ENCODE results near the gene RARA. TPM values are rescaled to one million over a fixed set of nuclear protein-coding genes. Genes with fewer than 3 reads are reported as not detected.

Gene RARA
- total RNA-seq, 1 donor from 2014 or later, result 18.6 TPM

DNA sequence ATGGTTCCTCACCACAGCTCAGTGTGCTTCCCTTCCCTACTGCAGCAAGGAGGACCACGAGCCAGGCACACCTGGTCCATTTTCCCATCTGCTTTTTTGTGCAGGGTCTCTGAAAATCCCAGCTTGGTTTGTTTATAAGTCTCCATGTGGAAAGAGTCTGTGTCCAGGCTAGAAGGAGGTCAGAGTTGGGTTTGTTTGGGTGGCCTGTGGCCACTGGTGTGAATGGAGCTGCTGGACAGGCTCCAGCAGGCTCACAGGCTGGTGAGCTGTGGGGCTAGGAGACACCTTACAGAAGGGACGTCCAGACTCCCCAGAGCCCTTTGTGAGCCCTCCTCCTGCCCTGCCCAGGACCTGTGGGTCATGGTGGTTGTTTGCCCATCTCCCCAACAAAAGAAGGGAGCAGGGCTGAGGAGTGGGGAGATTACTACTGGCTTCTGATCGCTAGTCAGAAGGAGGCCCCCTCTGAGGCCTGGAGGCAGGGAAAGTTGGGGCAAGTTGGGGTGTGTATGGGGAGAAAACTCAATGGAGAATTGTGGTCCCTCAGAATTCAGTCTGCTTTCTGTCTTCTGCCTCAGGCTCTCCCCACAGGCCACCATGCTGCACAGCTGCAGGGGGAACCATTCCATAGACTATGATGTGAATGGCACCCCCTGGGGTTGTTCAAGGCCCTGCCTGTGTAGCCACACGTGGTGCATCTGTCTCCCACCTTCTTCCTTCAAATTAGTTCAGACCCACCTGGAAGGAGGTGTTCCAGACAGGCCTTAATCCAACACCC, 4.1 kb downstream of the RARA start:
- intact Hi-C loops (cut with micrococcal nuclease), result no loop called here
- ATAC-seq (no peak), DNase-seq (no peak)

DNA sequence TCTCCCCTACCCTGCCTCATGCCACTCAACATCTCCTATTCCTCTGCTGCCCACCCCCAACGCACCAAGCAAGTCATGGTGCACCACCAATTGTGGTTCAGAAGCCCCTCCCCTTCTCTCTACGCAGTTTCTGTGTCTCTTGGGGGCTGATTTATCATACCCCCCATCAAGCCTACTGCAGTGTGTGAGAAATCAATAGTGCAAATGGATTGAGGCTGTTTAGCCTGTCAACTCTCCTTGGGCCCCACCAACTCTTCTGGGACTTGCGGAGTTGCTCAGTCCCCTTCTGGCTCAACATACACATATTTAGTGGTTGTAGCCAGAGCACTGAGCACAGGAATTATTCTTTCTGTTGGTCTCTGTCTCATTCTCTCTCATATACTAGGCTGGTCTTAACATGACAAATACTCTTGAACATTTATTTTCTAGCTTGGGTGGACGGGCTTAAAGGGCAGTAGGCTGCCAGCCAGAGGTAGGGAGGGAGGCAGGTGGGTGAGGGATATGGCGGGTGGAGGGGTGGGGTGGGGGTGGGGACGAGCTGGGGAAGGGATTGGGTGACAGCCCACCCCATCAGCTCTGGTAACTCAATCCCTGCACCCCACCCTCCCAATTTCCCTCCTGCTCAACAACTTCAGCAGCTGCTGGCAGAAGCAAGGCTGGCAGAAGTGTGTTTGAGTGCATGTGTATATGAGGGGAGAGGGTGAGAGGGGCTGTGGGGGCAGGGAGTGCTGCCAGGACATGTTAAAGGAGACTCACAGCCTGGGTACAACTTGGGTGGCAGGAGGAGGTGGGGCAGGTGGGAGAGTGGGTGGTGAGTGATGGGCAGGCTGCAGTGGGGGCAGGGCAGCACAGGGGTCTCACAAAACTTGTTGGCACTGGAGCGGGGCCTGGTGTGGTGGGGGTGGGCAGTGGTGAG, 4.9 kb downstream of the RARA start:
- ATAC-seq, result no peak
- intact Hi-C loops (cut with micrococcal nuclease), result no loop called here
- no peak for DNase-seq

GRCh38 chr17:40314584-40314956, 5.6 kb downstream of the RARA start:
- DNase-seq (peak; percentile 92), ATAC-seq (peak; percentile 8)
- intact Hi-C loops (cut with micrococcal nuclease), result no loop called here

DNA sequence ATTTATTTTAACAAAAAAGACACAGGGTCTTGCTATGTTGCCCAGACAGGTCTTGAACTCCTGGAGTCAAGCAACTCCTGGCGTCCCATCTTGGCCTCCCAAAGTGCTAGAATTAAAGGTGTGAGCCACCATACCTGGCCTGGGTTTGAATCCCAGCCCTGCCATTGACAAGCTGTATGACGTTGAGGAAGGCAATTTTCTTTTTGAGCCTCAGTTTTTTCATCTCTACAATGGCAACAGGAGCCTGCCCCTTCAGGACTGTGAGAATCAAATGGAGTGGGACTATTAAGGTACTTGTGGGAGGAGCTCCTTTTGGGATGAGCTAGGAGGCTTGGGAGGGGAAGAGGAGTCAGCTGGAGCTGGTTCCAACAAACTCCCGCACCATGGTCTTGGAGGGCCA, 6.2 kb downstream of the RARA start:
- ATAC-seq, result no peak
- intact Hi-C loops (cut with micrococcal nuclease), result no loop called here
- DNase-seq, result no peak

GRCh38 chr17:40315678-40316570, 6.9 kb downstream of the RARA start:
- ATAC-seq (no peak), DNase-seq (no peak)
- intact Hi-C loops (cut with micrococcal nuclease), result no loop called here

GRCh38 chr17:40316571-40317344, 7.8 kb downstream of the RARA start:
- ATAC-seq (peak; percentile 21), DNase-seq (peak; percentile 84)
- intact Hi-C loops (cut with micrococcal nuclease), result no loop called here

DNA sequence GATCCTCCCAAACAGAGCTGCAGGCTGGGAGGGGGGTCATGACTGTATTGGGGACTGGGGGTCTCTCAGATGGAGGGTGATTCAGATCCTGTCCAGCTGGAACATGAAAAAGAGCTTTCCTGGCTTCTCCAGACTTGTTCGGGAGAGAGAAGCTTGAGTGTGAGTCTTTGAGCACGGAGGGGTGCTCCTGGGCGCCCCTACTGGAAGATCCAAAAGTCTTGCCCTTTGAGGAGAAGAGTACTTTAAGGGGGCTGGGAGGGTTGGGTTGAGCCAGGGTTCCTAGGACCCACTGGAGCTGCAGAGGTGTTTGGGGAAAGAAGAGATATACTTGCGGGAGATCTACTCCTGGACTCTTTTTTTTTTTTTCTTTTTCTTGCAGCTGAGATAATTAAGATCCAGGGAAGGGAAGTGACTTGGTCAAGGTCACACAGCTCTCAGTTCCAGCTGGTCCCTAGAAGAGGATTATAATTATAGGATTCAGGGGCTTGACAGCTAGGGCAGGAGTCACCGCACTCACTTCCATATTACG, 8.4 kb downstream of the RARA start:
- peak; percentile 69 for DNase-seq
- peak; percentile 27 for ATAC-seq
- intact Hi-C loops (cut with micrococcal nuclease), result no loop called here

- intact Hi-C loops (cut with micrococcal nuclease), result no loop called here
- ATAC-seq, result peak; percentile 85
These were observed 9.2 kb downstream of the RARA start for GRCh38 chr17:40317880-40318829.

GRCh38 chr17:40318830-40319391, 9.9 kb downstream of the RARA start:
- intact Hi-C loops (cut with micrococcal nuclease), result no loop called here
- no peak for ATAC-seq
- no peak for DNase-seq

More at GRCh38 chr17:40317880-40318829, 9.2 kb downstream of the RARA start:
- peak; percentile 97 for DNase-seq

GRCh38 chr17:40319651-40320540, 10.9 kb downstream of the RARA start:
- intact Hi-C loops (cut with micrococcal nuclease), result no loop called here
- peak; percentile 73 for DNase-seq
- ATAC-seq, result no peak

DNA sequence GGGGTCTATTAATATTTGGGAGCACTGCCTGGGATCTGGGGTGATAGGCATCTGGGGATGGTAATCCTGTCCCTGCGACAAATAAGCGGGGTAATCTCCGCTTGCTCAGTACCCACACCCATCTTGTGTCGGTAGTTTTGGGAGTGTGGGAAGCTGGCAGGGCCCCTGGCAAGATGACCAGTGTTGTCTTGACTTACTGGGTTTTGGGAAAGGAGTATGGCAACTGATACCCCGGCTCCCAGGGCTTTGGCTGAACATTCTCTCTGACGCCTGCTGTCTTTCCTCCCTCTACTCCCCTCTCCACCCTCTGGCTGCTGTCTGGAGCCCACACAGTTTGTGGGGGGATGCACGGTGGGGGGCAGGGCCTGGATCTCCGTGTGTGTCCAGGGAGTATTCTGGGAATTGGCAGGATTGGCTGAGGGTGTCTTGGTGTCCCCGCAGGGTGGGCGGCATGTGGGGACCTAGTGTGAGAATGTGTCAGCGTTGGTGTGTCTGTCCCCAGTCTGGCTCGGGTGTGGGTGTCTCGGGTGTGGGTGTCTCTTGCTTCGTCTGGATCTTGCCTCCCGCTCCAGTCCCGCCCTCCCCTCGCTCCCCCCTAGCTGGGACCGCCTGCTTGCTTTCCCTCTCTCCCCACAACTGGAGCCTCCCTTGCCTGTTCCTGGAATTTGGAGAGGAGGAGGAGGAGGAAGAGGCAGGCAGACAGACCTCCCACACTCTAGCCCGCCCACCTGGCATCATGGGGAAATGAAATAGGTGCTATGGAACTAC, 12.0 kb downstream of the RARA start:
- peak; percentile 20 for ATAC-seq
- intact Hi-C loops (cut with micrococcal nuclease), result no loop called here
- DNase-seq, result peak; percentile 82

- intact Hi-C loops (cut with micrococcal nuclease), result no loop called here
- no peak for ATAC-seq
- no peak for DNase-seq
These were observed 12.5 kb downstream of the RARA start for GRCh38 chr17:40321524-40321929.

DNA sequence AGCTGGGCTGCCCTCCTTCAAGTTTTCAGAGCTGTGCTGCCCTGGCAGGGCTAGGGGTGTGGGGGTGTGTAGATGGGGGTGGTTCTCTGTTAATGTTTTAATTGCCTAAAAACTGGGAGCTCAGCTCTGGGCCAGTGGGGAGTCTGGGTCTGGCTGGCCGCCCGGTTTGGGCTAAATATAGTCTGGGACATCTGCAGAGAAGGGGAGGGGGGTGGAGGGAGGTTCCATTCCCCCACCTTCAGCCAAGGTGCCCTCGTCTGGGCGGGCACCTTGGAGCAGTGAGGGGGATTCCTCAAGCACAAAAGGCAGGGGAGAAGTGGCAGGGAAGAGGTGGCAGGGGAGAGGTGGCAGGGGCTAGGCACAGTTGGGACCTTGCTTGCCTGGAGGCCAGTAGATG, 13.0 kb downstream of the RARA start:
- peak; percentile 86 for DNase-seq
- intact Hi-C loops (cut with micrococcal nuclease), result no loop called here
- peak; percentile 44 for ATAC-seq

- intact Hi-C loops (cut with micrococcal nuclease), result no loop called here
- DNase-seq, result peak; percentile 76
- peak; percentile 17 for ATAC-seq
These were observed 13.7 kb downstream of the RARA start for GRCh38 chr17:40322358-40323315.

All from left ventricle myocardium superior (tissue), 1 donor.